HG02870 (cell line): ENCODE measurements around the gene GJA3.

Experiments used
- ATAC-seq: cut with Tn5 transposase; IDR thresholded peaks from one replicate; pipeline ENCODE4 v1.9.1; 2021; ENCODE audit warnings: mild to moderate bottlenecking, moderate library complexity; ENCODE audit not compliant: unreplicated experiment

GJA3 gene

DNA sequence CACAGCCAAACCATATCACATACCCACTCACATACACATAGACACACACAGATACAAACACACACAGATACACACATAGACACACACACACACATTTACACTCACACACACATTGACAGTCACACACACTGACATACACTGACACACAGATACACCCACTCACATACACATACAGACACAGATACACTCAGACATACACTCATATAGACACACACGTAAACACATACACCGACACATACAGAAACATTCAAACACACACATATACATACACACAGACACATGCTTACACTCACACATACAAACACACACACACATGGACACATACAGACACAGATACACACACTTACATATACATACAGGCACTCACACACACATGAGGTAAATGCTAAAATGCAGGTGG lies 30.2 kb downstream of the GJA3 start:
- no peak for ATAC-seq

DNA sequence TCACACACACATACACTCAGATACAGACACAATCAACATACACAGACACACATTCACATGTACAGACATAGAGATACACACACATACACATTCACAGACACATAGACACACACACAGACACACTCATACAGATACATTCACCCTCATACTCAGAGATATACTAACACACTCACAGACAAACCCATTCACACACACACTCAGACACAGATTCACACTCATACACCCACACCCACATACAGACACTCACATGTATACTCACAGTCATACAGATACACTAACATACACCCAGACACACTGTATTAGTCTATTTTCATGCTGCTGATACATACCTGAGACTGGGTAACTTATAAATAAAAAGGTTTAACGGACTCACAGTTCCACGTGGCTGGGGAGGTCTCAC lies 30.8 kb downstream of the GJA3 start:
- no peak for ATAC-seq

- no peak for ATAC-seq
Observed at GRCh38 chr13:20129076-20129475, 31.8 kb downstream of the GJA3 start.

- no peak for ATAC-seq
Observed at GRCh38 chr13:20128459-20128931, 32.4 kb downstream of the GJA3 start.

- ATAC-seq = no peak
Observed at GRCh38 chr13:20127562-20128458, 33.0 kb downstream of the GJA3 start.

- ATAC-seq = no peak
Observed at GRCh38 chr13:20127262-20127561, 33.6 kb downstream of the GJA3 start.

GRCh38 chr13:20126541-20127261 lies 34.2 kb downstream of the GJA3 start:
- ATAC-seq = no peak

GRCh38 chr13:20125783-20126165 lies 35.1 kb downstream of the GJA3 start:
- no peak for ATAC-seq

DNA sequence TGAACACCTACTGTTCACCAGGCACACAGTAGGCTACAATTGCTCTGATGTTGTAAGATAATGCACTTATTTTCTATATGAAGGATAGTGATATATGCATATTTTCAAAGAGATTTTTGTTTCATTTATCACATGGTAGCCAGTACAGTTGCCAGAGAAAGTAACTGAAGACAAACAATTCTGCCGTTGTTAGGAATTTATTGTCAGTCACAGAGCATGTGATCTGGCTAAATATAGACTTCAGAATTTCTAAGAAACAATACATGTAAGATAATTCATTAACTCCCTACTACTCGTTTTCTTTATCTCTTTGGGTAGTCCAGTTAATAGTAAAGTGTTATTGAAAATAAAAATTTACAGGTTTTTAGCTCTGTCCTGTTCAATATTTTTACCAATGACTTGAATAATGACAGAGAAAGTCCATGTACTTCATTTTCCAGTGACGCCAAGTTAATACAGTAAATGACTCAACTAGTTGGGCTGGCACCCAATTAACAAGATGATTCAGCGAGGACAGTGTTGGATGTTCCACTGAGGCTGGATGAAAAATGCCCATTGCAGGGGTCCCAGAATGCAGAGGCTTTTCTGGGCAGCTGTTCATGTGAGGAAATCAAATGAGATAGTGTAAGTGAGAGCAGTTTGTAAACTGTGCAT lies 35.6 kb downstream of the GJA3 start:
- ATAC-seq = no peak

DNA sequence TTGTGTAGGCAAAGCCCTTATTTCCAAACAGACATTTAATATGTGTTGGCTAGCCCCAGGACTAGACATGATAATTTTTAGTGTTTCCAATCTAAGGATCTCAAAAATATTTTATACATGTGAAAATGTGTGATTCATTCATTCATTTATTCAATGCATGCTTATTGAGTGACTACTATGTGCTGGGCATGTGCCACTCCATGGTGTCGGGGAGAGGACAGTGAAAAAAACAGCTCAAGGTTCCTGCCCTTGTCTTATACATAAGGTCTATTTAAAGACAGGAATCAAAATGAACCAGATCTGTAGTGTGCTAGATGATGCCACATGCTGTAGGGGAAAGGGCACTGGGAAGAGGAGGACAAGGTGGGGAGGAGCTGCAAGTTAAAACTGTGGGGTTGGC lies 36.5 kb downstream of the GJA3 start:
- no peak for ATAC-seq

GRCh38 chr13:20121159-20121525 lies 39.7 kb downstream of the GJA3 start:
- no peak for ATAC-seq

- ATAC-seq = no peak
Observed at GRCh38 chr13:20119960-20120359, 40.9 kb downstream of the GJA3 start.

DNA sequence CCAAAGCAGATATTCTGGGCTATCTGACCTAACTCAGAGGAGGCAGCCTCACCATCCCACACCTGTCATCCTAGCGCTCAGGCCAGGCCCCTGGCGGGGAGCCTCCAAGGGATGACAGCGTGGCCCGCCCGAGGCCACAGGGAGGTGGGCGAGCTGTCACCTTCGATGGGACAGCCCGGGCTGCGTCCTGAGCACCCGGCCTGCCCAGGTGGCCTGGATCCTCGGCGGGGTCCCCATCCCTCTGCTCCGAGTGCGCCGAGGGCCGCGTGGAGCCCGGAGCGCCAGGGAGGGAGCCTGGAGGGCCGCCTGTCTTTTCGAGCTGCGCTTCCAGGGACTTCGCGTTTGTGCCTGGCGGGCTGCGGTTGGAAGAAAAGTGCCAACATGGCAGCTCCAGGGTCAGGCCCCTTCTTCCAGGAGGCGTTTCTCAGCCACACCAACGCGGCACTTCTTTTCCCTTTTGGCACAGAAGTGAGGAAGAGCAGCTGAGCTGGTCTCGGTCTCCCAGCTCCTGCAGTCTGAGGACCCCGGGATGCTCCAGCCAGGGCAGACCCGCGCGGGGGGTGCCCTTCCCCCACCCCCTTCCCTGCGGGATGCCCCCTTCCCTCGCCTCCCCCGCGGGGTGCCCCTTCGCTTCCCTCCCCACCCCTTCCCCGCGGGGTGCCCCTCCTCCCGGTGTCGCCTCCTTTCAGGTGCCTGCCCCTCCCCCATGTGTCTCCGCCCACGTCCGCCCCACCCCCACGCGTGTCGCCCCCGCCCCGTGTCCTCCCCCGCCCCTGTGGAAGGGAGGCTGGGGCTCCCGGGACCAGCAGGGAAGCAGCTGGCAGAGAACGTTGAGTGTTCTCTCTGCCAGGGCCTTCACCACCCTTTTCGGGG lies 42.3 kb downstream of the GJA3 start:
- ATAC-seq = peak; percentile 4

DNA sequence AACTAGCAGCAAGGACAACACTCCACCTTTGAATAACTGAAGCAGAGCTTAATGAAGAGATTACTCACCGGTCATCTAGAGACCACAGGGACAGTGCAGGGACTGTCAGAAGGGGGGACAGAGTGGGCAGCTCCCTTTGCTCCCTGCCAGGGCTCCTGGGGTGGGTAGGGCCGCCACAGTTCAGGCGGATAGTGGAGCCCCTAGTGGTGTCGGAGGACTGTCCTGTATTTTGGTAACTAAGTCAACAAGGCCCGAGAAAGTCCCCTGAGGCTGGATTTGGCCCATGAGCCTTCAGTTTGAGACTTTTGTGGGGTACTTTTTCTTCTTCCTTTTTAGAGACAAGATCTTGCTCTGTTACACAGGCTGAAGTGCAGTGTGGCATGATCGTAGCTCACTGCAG lies 44.6 kb downstream of the GJA3 start:
- ATAC-seq = no peak

DNA sequence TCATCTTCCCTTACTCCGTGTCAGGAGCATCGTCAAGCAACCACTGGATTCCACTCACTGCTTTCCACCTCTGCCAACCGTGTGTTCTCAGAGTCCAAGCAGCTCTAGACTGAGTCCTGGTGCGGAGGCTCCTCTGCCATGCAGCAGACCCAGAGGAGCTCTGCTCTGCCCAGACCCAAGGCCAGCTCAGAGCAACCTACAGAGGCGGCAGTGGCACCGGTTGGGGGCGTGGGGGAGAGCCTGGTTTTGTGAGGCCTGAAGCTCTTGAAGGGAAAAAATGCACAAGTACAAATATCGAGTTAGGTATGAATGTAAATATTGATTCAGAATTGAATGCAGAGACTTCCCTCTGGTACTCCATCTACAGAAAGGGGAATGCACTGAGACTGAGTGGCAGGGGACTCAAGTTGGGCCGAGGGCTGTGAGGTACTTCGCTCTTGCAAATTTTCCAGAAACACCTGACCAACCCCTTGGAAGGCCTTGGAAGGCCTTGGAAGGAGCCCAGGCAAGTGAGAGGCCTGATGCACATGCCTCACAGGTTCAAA lies 46.7 kb downstream of the GJA3 start:
- no peak for ATAC-seq

GRCh38 chr13:20109037-20109436 lies 51.8 kb downstream of the GJA3 start:
- no peak for ATAC-seq

GRCh38 chr13:20106742-20107141 lies 54.1 kb downstream of the GJA3 start:
- ATAC-seq = no peak

GRCh38 chr13:20105161-20105689 lies 55.6 kb downstream of the GJA3 start:
- no peak for ATAC-seq

DNA sequence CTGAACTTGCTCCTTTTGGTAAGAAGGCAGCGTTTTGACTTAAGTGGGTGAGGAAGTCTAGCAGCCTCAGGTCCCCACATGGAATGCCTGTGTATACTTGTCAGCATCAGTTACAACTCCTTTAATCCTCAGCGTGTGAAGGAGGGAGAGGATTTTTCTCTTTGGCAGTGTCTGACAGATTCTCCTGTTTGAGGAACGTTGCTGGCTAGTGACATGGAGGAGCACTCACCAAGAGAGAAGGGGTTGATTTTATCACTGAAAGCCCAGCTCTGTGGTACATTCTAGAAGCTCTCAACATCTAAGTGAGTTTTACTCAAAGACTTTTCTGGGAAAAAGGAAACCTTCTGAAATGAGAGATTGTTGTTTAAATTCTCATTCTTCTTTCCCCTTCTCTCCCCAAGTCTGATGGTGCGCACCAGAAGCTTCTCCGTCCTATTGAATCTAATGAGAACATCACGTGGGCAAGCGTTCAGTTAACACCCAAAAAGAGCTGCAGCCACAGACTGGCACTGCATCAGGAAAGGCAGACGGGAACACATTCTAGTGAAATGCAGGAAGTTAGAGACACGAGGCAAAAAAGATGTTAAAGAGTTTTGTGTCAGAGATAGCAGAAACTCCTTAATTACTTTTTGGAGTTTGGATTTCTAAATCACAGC lies 58.2 kb downstream of the GJA3 start:
- ATAC-seq = no peak
